GM12875 (cell line): ENCODE data around the gene AOAH.

Experiments
- H3K4me3 ChIP-seq: one replicate; pipeline ENCODE4 v1.5.1; 2011; ENCODE audit warnings: low read depth, low read length, control low read depth
- CTCF ChIP-seq: IDR thresholded peaks from 2 replicates; pipeline ENCODE4 v1.5.1; 2011; ENCODE audit warnings: low read depth, mild to moderate bottlenecking, control low read depth, inconsistent platforms, low read length, moderate library complexity, borderline replicate concordance; ENCODE audit not compliant: insufficient read depth

The AOAH gene

GRCh38 chr7:36620166-36620708, 104.1 kb downstream of the AOAH start:
- no peak for TF ChIP-seq CTCF

DNA sequence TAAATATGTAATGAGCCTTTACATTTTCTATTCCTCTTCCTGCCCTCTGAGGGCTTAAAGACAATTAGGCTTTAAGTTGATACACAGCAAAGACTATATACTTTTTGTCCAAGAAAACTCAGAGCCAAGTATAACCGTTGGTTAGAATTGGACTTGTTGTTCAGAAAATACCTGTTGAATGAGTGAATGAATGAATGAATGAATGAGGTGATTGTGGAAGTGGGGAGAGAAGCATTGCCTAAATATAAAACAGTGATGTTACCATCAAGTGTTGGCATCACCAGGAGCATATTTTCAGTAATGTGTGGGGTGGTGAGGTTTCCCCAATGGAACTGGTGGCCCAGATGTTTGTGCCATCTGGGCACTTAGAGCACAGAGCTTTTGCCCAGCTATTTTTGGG, 106.9 kb downstream of the AOAH start:
- TF ChIP-seq CTCF = no peak
- no peak overlapping the region for H3K4me3 ChIP-seq

More at GRCh38 chr7:36620166-36620708, 104.1 kb downstream of the AOAH start:
- no peak overlapping the region for H3K4me3 ChIP-seq

GRCh38 chr7:36615852-36616540, 108.3 kb downstream of the AOAH start:
- TF ChIP-seq CTCF = no peak
- no peak overlapping the region for H3K4me3 ChIP-seq

DNA sequence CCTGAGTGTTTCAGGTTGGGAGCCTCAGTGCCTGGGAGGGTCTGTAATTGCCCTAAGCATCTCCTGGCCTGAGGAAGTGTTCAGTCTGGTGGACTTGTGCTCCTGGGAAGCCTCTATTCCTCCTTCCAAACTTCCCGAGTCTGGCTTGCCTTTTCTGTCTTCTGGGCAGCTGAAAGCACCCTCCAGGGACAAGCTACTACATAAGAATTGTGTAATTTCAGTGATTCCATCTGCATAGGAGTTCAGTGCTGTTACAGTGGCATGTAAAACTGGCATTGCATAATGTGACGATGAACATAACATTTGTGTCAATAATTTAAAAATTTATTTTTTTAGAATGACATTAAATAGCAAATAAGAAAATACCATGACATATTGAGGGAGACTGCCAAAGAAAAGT, 109.3 kb downstream of the AOAH start:
- no peak overlapping the region for H3K4me3 ChIP-seq
- no peak for TF ChIP-seq CTCF

- no peak overlapping the region for H3K4me3 ChIP-seq
- no peak for TF ChIP-seq CTCF
Observed at GRCh38 chr7:36613031-36613614, 111.2 kb downstream of the AOAH start.

GRCh38 chr7:36611703-36612102, 112.6 kb downstream of the AOAH start:
- H3K4me3 ChIP-seq = no peak overlapping the region
- TF ChIP-seq CTCF = no peak

DNA sequence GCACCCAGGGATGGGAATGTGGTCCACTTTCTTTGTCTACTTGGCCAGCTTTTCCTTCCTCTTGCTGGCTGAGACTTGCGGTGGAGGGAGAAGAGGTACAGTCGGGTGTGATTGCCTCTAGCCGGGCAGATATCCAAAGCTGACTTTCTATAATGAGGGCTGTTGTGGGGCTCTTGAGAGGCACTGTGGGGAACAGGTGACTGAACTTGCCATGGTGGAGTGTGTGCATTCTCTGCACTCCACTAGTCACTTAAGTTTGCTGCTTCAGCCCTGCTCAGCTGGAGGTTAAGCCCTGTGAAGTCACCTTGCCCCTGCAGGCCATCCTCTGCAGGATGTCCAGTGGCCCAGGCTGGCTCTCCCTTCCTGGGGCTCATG, 116.6 kb downstream of the AOAH start:
- H3K4me3 ChIP-seq = no peak overlapping the region
- TF ChIP-seq CTCF = no peak
